Erythroblast (primary cell): ENCODE measurements around the gene NCAPD3.
"Not testable (repeated sequence)": the region's sequence is repeated elsewhere in the genome, so short reads cannot be mapped to it uniquely, and the experiment has no call there.

Experiments
- GATA1 ChIP-seq: IDR thresholded peaks from 2 replicates; pipeline ENCODE4 v1.6.1; 2011; ENCODE audit warnings: low read depth, mild to moderate bottlenecking, control low read depth, low read length, moderate library complexity
- POLR2A ChIP-seq: IDR thresholded peaks from 2 replicates; pipeline ENCODE4 v1.6.1; 2011; ENCODE audit warnings: mild to moderate bottlenecking, low read length

GRCh38 chr11:134113787-134114186 is 110.0 kb downstream of the NCAPD3 start:
- TF ChIP-seq POLR2A, GATA1: not testable (repeated sequence)
